DMS153 (cell line): ENCODE results near the gene TMEM74B.
"Not testable (repeated sequence)": the region's sequence is repeated elsewhere in the genome, so short reads cannot be mapped to it uniquely, and the experiment has no call there.

Source experiments
- DNase-seq: peaks from one replicate; lab custom pipeline; 2025; lab: John Stamatoyannopoulos, UW

Gene TMEM74B

DNA sequence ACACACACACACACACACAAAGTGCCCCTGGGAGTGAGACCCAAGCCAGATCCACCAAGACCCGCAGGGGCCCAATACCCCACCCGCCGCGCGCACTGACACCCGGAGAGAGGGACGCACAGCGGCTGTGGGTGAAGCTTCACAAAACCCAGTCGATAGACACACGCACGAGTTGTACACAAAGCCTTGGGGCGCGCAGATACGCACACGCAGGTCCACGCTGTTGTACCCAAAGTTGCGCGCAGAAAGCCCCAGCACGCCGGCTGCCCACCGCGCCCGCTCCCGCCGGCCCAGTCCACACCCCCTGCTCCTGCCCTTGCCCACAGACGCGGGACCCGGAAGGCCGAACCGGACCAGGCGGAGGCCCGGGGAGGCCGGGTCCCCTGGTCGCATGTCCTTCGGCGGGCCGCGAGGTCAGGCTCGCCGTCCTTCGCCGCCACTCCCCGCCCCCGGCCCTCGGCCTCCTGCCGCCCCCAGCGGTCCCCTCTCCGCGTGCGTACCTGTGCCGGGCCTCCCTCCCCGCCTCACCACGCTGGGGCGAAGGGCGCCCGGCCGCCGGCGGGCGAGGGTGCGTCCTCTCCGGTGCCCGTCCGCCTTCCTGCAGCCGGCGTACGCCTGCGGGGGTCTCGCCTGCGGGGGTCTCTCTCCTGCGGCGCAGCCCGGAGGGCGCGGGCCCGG lies at the start of gene TMEM74B:
Gene TMEM74B (minus strand): TSS at position 344 of the 678 bp plus-strand sequence. CDS start 1,180 bp downstream, outside the sequence.
- no peak for DNase-seq

DNA sequence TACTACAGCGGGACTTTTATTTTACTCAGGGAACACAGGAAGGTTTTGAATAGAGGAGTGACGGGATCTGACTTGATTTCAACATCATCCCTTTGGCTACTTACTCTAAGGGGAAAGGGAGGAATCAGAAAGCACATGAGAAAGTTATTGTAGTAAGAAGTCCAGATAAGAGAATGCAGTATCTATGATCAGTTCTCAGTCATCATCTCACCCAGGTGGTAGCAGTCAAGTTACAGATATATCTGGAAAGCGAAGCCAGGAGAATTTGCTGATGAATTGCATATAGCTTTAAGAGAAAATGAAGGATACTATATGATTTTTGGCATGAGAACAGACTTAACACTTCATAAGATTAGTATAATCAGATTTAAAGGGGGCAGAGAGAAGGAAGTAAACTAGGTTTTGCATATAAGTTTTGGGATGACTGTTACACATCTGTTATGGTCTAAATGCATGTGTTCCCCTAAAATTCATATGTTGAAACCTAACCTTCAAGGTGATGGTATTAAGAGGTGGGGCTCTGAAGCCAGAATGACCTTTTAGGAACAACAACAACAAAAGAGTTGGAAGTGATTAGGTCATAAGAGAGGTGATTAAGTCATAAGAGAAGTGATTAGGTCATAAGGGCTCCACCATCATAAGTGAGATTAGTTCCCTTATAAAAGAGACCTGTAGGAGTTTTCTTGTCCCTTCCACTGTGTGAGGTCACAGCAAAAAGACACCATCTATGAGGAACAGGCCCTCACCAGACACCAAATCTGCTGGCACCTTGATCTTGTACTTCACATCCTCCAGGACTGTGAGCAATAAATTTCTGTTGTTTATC lies 47.7 kb upstream of the TMEM74B start:
- no peak for DNase-seq

DNA sequence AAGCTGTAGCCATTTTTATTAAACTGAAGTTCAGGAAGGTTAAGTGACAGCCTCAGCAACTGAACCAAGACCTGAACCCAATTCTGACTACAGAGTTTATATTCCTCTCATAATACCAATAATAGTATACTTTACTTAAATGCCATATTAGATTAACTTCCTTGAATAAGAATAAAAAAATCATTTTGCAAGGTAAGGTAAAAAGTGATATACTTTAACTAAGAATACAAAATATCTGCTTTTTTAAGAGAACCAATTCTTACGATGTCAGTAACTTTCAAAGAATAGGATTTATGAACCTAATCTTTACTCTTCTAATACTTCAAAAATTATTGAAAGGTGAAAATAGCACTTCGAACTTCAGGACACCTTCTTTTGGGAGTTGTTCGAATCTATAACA lies 44.8 kb upstream of the TMEM74B start:
- no peak for DNase-seq

DNA sequence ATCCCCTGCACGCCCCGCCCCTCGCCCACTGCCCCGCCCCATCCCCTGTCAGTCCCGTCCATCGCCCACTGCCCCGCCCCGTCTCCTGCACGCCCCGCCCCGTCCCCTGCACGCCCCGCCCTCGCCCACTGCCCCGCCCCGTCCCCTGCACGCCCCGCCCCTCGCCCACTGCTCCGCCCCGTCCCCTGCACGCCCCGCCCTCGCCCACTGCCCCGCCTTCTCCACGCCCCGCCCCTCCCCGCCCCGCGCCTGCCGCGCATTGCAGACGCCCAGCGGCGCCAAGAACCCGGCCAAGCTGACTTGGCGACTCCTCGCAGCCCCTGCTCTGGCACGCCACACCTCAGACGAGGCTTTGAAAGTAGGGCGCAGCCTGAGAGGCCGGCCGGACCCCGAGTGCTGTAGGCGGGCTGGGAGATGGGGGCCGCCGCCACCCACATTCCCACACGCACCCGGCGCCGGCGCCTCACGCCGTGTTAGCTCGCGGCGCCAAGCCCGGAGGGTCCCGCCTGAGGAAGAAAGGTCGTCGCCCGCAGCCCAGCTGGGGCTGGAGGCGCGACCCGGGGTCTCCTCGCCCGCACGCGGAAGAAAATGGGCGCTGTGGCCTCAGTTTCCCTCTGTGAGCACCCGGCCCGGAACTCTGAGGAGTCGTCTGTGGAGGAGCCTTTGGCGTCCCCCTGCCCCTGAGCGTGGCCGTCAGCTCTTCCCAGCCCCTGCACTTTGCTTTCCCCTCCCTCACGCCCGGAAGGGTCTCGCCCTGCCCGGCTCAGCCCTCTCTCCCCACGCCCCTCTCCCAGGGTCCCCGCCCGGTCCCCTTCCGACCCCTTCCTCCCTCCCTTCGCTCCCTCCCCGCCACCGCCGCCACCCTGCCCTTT lies 41.2 kb upstream of the TMEM74B start, which contains the start of gene RAD21L1:
Gene RAD21L1 (plus strand): TSS at position 262 of the 872 bp plus-strand sequence. CDS start 2,410 bp downstream, outside the sequence.
- no peak for DNase-seq

DNA sequence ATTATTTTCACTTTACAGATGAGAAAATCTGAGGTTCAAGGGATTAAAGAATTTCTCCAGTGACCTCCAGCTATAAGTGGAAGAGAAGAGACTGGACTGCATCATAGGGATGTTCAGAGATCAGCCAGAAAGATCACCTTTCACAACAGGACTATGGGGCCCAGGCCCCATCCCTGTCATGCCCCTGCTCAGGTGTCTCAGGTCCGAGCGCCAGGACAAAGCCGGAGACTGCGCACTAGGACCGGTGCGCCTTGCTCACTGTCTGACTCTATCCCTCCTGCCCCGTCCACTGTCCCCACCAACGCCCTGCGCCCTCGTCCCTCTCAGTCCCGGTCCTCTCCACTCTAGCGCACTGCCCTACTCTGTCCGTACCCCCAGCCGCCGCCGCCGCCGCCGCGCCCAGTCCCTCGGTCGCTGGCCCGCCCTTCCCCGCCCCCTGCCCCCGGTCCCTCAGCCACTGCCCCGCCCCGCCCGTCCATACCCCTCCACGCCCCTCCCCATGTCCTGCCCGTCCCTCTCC lies 40.5 kb upstream of the TMEM74B start:
- DNase-seq: peak; percentile 22

DNA sequence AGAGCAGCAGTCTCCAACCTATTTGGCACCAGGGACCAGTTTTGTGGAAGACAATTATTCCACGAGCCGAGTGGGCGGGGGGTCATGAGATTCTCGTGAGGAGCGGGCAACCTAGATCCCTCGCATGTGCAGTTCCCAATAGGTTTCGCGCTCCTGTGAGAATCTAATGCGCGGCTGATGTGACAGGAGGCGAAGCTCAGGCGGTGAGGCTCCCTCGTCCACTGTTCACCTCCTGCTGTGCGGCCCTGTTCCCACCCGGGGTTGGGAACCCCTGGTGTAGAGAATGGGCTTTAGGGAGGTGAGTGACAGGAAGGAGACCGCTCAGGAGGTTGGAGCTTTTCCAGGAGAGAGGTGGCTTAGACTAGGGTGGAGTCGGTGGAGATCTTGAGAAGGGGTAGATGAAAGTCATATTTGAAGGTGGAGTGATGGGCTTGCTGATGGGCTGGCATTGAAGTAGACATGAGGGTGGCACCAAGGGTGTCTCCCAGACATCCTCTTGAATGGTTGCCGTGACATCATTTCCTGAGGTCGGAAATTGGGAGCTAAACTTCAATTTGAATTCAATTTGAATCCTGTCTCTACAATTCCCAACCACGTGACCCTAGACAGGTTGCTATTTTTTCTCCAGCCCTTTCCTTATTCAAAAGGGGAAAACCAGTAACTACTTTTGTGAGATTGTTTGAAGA lies 39.6 kb upstream of the TMEM74B start:
- DNase-seq: no peak

DNA sequence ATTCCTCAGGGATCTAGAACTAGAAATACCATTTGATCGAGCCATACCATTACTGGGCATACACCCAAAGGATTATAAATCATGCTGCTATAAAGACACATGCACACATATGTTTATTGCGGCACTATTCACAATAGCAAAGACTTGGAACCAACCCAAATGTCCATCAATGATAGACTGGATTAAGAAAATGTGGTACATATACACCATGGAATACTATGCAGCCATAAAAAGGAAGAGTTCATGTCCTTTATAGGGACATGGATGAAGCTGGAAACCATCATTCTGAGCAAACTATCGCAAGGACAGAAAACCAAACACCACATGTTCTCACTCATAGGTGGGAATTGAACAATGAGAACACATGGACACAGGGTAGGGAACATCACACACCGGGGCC lies 38.0 kb upstream of the TMEM74B start:
- not testable (repeated sequence) for DNase-seq

DNA sequence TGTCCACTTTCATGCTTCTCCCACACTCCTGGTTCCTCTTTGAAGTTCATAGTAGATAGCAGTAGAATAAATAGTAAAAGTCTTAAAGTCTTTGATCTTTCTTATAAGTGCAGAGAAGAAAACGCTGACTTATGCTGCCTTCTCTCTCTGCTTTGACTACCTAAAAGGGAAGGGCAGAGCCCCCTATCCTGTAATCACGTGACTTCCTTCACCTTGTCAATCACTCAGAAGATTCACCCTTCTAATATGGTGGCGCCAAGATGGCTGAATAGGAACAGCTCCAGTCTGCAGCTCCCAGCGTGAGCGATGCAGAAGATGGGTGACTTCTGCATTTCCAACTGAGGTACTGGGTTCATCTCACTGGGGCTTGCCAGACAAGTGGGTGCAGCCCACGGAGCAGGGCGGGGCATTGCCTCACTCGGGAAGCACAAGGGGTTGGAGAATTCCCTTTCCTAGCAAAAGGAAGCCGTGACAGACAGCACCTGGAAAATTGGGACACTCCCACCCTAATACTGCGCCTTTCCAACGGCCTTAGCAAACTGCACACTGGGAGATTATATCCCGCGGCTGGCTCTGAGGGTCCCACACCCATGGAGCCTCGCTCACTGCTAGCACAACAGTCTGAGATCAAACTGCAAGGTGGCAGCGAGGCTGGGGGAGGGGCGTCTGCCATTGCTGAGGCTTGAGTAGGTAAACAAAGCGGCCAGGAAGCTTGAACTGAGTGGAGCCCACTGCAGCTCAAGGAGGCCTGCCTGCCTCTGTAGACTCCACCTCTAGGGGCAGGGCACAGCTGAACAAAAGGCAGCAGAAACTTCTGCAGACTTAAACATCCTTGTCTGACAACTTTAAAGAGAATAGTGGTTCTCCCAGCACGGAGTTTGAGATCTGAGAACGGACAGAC lies 32.0 kb upstream of the TMEM74B start:
- not testable (repeated sequence) for DNase-seq

DNA sequence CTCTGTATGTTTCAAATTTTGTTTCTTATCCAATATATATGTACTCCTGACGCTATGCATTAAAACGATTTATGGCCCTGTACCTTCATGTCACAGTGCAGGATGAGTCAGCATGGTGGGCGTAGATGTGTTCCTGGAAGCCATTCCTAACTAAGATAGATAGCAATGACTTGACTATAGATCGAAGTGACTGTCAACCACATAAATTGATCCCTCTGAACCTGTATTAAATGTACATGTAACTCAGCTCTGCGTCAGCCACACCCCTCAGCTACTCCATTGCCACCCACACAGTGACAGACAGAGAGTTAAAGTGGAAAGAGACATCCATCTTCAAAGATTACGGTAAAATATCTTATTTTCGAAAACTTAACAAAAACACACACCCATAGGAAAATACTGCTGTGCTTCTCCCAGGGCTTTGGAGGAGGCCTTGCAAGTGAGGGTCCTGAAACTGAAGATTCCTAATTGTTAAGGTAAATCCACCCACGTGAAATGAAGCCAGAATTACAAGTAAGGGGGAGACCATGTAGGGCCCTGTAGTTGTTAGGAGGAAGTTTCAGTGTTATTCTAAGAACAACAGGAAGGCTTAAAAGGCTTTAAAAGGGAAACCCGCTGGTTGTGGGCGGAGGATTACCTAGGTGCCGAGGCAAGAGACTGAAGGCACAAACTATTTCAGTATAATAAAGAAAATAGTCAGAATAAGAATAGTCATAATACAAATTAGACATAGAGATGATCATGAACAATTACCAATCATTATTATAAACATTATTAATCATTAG lies 30.8 kb upstream of the TMEM74B start:
- no peak for DNase-seq

DNA sequence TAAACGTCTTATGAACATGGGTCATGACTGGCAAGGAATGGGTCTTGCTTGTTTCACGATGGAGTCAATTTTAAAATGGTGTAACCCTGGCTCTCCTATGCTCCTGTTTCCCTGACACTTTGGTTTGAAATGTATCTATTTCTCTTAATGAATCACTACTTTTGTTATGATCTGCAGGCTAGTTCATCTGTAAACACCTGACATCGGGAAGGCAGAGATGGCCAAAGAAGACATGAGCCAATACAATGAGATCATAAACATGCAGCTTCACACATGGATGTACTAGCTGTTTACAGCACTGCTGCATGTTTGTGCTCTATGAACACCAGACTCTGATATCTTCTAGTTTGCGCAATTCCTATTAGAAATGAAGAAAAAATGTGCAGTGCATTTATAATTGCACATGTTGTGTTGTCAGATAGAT lies 30.1 kb upstream of the TMEM74B start:
- DNase-seq: no peak

DNA sequence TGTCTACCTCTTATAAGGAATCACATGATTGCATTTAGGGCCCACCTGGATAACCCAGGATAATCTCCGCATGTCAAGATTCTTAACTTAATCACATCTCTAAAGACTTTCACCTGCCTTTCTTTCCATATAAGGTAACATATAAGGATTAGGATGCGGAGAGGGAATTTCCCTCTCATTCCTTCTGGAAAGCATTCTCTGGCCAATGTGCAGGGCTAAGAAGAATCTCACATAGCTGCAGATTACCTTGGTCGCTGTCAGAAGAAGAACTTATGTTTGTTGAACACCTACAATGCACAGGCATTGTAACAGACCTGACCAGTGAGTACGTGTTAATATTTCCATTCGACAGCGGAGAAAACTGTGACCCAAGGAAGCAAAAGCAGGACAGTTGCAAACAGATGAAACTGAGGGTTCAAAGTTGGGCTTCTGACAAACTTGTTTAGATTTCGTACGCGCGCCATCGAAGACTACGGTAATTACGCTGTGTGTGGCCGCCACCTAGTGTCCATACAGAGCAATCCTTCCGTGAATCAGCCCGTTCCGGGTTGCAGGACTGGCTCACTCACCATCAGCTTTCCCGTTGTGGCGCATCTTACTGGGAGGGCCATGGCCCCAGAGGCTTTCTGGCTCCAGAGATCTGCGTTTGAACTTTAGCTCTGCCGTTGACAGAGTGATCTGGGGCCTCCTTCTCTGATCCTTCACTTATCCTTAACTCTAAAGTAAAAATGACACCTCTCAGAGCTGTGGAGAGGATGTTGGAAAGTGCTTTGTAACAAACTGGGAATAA lies 28.0 kb upstream of the TMEM74B start:
- peak; percentile 44 for DNase-seq

DNA sequence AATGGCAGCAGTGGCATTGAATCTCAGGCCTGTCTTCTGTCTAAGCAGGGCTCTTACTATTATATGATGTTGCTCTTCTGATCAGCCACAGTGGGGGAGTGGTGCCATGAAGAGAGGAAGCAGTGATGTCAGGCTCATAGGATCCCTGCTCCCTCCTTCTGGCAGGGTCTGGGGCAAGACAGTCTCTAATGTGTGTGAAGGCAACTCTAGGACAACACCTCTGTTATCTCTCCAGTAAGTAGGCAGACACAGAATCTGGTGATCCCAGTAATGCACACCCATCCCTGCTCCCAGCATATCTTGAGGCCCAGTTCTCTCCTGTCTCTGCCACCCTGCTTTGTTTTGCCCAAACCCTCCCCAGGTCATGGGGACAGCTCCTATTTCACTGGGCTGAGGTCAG lies 27.2 kb upstream of the TMEM74B start:
- DNase-seq: no peak

DNA sequence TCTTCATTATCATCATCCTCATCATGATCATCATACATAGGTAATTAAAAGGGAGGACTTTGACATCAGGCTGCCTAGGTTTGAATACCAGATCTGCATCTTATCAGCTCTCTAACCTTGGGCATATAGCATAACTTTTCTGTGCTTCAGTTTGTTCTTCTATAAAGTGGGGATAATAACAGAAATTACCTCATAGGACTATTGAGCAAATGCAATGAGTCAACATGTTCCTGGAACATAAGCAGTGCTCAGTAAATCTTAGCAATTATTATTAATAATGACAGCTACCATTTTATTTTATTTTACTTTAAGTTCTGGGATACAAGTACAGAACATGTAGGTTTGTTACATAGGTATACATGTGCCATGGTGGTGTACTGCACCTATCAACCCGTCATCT lies 25.7 kb upstream of the TMEM74B start:
- DNase-seq: no peak

DNA sequence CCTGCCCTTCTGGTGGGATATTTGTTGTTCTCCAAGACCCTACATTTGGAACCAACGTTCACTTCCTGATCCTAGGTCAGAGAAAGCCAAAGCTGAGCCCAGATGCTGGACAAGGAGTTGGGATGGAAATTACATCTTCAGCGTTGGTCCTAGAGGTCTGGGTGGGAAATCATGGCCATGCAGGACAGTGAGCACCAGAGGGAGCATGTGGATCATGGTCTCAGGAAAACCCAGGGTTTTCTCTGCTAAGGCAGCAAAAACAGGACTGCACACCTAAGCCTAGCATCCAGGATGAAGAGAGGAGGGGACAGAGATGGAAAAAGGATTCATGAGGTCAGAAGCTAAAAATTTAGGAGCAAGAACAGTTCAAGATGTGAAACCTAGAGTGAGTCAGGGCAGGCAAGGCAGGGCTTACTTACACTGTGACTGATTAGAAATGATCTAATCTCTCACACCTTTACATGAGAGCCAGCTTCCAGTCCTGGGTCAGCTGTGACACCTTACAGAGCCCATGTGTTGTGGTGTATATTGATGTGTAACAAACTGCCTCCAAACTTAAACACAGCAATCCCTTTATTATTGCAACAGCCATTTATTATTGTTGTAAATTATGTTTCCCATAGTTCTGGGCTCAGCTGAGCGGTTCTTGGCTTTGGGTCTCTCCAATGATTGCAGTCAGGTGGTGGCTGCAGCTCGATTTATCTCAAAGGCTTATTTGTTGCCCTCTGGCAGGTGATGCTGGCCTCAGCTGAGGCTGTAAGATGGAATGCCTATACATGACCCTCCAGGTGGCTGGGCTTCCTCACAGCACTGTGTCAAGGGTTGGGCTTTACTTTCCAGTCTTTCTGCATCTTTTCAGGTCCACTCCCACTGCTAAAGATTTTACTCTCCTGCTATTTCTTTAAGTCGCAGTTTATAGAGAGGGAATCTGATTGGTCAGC lies 24.9 kb upstream of the TMEM74B start:
- DNase-seq: no peak

DNA sequence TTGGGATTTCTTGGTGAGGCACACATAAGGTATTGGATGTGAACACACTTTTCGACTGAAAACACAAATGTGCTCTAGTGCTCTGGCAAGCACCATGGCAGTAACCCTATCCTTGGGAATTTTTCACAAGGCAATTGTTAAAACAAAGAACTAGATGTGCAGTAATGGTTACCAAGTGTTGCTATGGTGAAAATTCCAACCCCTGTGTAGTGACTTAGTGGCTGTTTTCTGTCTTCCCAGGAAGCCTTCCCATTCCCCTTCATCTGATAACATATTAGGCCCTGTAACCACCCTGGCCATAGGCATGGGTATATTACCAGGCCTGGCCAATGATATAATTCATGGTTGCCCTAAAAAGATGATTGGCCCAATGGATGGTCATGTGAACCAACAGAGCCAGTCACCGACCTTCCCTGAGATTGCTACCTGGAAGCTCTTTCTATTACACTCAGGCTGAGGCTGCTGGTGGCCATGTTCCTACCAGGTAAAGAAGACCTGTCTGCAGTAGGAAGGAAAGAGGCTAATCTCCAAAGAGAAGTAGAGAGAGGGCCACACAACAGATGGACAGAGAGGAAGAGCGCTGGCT lies 22.6 kb upstream of the TMEM74B start:
- no peak for DNase-seq

DNA sequence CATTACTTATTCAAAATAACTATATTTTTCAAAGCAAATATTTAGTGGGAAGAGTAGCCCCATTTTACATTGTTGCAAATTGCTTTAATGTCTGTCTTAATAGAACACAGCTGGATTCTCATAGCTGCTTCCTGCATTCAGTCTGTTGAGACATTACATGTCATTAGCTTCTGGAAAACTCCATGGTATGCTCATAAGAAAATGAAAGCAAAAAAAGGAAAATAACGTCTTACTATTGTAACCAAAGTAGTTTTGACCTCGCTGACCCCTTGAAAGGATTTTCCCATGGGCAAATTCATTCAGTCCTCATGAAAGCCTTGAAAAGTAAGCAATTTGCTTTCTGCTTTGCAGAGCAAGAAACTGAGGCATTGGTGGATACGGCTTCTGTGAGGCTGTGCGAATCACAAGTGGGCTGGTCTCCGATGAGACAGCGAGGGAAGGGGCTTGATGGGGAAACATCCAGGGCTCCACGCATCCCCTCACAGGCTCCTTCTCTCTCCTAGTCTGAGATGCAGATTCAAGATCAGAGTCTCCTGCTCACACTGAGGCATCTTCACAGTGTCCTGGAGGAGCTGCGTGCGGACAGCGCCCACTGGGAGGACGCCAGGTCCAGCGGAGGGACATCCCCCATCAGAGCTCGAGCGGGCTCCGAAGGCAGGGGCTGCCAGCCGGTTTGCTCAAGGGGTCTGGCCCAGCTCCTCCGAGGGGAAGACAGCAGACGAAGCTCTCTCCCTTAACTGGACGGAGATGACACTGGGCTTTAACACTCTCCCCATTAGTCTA lies 21.8 kb upstream of the TMEM74B start:
- DNase-seq: no peak
